ENCODE measurements around the gene VPS13C.

GRCh38 chr15:61917457-61917856 is 142.8 kb downstream of the VPS13C start:
- no peak for TF ChIP-seq CTCF (IDR thresholded peaks at IDR 0.05)
- TF ChIP-seq ZFX (IDR thresholded peaks at IDR 0.05; ENCODE audit: borderline replicate concordance) = no peak

All from 22Rv1 (cell line).